HG02840 (cell line): ENCODE measurements around the gene NDUFB6.
"Not testable (repeated sequence)": the region's sequence is repeated elsewhere in the genome, so short reads cannot be mapped to it uniquely, and the experiment has no call there.

Experiments
- ATAC-seq: cut with Tn5 transposase; IDR thresholded peaks from one replicate; pipeline ENCODE4 v1.9.1; 2021; ENCODE audit warnings: mild to moderate bottlenecking, moderate library complexity, moderate number of reproducible peaks; ENCODE audit not compliant: unreplicated experiment, low FRiP score

The NDUFB6 gene

GRCh38 chr9:32524892-32525708, 47.9 kb downstream of the NDUFB6 start:
- peak; percentile 23 for ATAC-seq

- not testable (repeated sequence) for ATAC-seq
Observed at GRCh38 chr9:32524558-32524891, 48.4 kb downstream of the NDUFB6 start.

DNA sequence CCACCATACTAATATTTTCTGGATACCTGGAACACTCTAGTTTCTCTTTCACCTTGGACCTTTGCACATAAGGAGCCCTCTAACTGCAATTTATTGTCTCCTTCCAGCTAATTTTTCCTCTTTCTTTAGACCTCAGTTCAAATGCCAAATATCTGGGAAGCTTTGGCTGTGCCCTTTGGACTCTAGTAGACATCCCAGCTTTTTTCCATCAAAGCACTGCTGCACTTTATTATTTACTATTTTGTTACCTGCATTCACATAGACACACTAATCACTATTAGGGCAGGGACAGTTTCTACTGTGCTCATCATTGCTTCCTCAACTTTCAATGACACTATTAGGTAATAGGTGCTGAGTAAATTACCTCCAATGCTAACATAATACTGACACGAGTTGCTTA, 49.0 kb downstream of the NDUFB6 start:
- no peak for ATAC-seq

- ATAC-seq: no peak
Observed at GRCh38 chr9:32518276-32518675, 54.7 kb downstream of the NDUFB6 start.

- ATAC-seq: no peak
Observed at GRCh38 chr9:32516241-32516640, 56.7 kb downstream of the NDUFB6 start.

DNA sequence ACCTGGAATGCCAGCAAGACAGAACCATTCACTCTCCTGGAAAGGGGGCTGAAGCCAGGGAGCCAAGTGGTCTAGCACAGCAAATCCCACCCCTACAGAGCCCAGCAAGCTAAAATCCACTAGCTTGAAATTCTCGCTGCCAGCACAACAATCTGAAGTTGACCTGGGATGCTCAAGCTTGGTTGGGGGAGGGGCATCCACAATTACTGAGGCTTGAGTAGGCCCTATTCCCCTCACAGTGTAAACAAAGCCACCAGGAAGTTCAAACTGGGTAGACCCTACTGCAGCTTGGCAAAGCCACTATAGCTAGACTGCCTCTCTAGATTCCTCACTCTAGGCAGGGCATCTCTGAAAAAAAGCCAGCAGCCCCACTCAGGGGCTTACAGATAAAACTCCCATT, 64.2 kb downstream of the NDUFB6 start:
- no peak for ATAC-seq

DNA sequence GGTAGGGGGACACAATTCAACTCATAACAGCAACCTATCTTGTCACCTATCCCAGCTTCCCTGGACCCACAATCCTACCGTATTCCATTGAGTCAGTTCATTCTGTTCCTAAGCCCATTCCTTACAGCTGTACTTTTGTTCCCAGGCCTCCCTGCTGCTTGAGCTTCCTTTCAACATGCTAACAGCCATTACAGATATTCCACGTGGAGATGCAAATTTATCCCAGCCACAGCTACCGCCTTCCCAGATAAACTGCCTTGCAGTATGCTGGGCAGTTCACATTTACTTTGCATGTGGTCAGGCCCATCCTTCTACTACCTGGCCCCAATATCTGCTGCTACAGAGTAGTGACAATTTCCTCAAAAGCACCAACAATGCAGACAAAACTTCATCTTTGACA, 70.0 kb downstream of the NDUFB6 start:
- ATAC-seq: no peak
